Left lung (tissue), 10 donors: ENCODE measurements around the gene SYDE2. TPM values are rescaled to one million over a fixed set of nuclear protein-coding genes. Genes with fewer than 3 reads are reported as not detected.

ENCODE experiments used
- ATAC-seq: fragments of 200-7000 bp; cut with Tn5 transposase; one replicate; pipeline ENCODE4 v1.9.1; 2020; ENCODE audit warnings: moderate library complexity
- DNase-seq, 4 donors: peaks; one replicate each; pipeline ENCODE4 v3.0.0-alpha.2; 2013 to 2020
- H3K27ac ChIP-seq, 2 donors: fragments of 200-600 bp; sonication (generic) in 1 of 2; one replicate each; pipeline versions ENCODE4 v1.5.0 to v1.8.0; 2020 to 2021
- H3K27me3 ChIP-seq, 2 donors: fragments of 200-600 bp; sonication (generic) in 1 of 2; one replicate each; pipeline versions ENCODE4 v1.5.0 to v1.8.0; 2020 to 2021
- H3K36me3 ChIP-seq, 2 donors: fragments of 200-600 bp; sonication (generic) in 1 of 2; one replicate each; pipeline versions ENCODE4 v1.5.0 to v1.8.0; 2020 to 2021
- H3K4me1 ChIP-seq, 2 donors: fragments of 200-600 bp; one replicate each; pipeline ENCODE4 v1.8.0; 2021
- H3K4me3 ChIP-seq, 2 donors: fragments of 200-600 bp; sonication (generic) in 1 of 2; one replicate each; pipeline versions ENCODE4 v1.5.0 to v1.8.0; 2020 to 2021; ENCODE audit warnings: mild to moderate bottlenecking in 1 of 2
- H3K9me3 ChIP-seq, 2 donors: fragments of 200-600 bp; sonication (generic) in 1 of 2; one replicate each; pipeline versions ENCODE4 v1.5.0 to v1.8.0; 2020 to 2021
- CTCF ChIP-seq, 2 donors: fragments of 200-600 bp; sonication (generic) in 1 of 2; IDR thresholded peaks; one replicate each; pipeline versions ENCODE4 v1.5.0 to v1.8.0; 2021; ENCODE audit warnings: antibody characterized with exemption in 2 of 2
- intact Hi-C, 2 donors: fragments of 100-400 bp; cut with DNase I; formaldehyde crosslinking; loops; one replicate each; pipeline versions ENCODE4 v1.11.2 to v1.14.2; 2022
- polyA plus RNA-seq, 6 donors: library from polyadenylated mRNA; unstranded; fragments of 120-200 nt; gene quantifications; one replicate each; pipeline ENCODE4 v1.2.1, GENCODE V29; 2013; ENCODE audit not compliant: insufficient read length in 6 of 6
- total RNA-seq, 2 donors: library from RNA; stranded (reverse); fragmentation: NEBNext Ultra II Directional; extraction: Animal tissue kit (Norgen Biotek cat#: 25700); gene quantifications; one replicate each; pipeline ENCODE4 v1.2.1, GENCODE V29; 2021
- donor health status: DM: no; HTN: yes; CAD: no.
- donor health status: DM: no; HTN: no; CAD: no.

SYDE2 gene
- total and polyA plus RNA-seq, 8 donors: 11.1 to 18.2 (median 14.2) TPM

GRCh38 chr1:85158910-85159309 is 41.9 kb downstream of the SYDE2 start:
- H3K27me3 ChIP-seq: no peaks in the 10 kb centered on the region
- H3K36me3 ChIP-seq: no peaks in the 10 kb centered on the region
- no peak overlapping the region for H3K4me3 ChIP-seq
- intact Hi-C loops: no loop called here
- H3K9me3 ChIP-seq: no peaks in the 10 kb centered on the region
- ATAC-seq: no peak
- TF ChIP-seq CTCF (IDR thresholded peaks at IDR 0.05): no peak
- DNase-seq: no peak
- H3K27ac ChIP-seq: no peak overlapping the region
- H3K4me1 ChIP-seq: peaks cover 0 to under 1% of the 10 kb centered on the region in 2 donors

DNA sequence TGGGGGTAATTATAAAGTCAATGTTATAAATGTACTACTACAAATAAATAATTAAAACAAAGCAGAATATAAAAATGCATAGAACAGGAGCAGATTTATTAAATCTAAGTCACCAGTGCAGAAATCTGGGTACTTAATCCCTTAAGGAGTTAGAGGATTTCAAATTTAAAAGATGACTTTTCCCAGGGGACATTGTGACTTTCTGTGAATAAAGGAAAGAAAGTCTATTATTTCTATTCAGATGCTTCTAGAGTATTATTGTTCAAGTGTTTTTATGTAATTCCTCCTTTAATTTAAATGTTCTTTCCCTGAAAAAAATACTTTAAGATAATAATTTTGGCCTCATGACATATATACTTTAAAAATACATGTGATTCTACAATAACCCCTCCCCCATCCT is 43.4 kb downstream of the SYDE2 start:
- intact Hi-C loops: no loop called here
- DNase-seq: no peak
- H3K9me3 ChIP-seq: no peaks in the 10 kb centered on the region
- H3K4me3 ChIP-seq: no peak overlapping the region
- ATAC-seq: no peak
- TF ChIP-seq CTCF (IDR thresholded peaks at IDR 0.05): no peak
- H3K27me3 ChIP-seq: no peaks in the 10 kb centered on the region
- peaks cover 0 to 3% of the 10 kb centered on the region in 2 donors for H3K4me1 ChIP-seq
- H3K27ac ChIP-seq: no peak overlapping the region
- no peaks in the 10 kb centered on the region for H3K36me3 ChIP-seq

- ATAC-seq (peak; percentile 36), DNase-seq (no peak)
- peaks cover 0 to 3% of the 10 kb centered on the region in 2 donors for H3K4me1 ChIP-seq
- H3K27ac ChIP-seq: no peak overlapping the region
- no peaks in the 10 kb centered on the region for H3K27me3 ChIP-seq
- no peaks in the 10 kb centered on the region for H3K36me3 ChIP-seq
- H3K4me3 ChIP-seq: no peak overlapping the region
- intact Hi-C loops: no loop called here
- no peak for TF ChIP-seq CTCF (IDR thresholded peaks at IDR 0.05)
- no peaks in the 10 kb centered on the region for H3K9me3 ChIP-seq
These were observed 47.5 kb downstream of the SYDE2 start for GRCh38 chr1:85153149-85153891.

DNA sequence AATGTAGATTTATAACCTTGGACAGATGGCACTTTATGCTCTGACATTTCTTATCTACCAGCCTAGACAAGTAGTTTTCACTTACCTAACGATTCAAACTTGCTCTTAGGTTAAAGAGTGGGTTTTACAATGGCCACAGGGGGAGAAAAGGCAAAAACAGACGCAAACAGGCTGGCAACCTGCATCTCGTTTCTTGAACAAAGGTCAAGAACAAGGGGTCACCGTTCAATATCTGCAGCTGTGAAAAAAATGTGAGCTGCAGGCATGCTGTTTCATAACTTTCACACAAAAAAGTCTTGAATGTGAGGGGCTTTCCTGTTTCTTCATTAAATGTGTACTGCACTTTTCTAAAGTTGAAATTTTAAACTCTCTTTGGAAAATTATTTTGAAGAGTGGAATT is 49.4 kb downstream of the SYDE2 start:
- no peak for TF ChIP-seq CTCF (IDR thresholded peaks at IDR 0.05)
- no peaks in the 10 kb centered on the region for H3K27me3 ChIP-seq
- ATAC-seq: no peak
- H3K4me1 ChIP-seq: peaks cover 0 to 3% of the 10 kb centered on the region in 2 donors
- no peaks in the 10 kb centered on the region for H3K36me3 ChIP-seq
- no peak for DNase-seq
- no peak overlapping the region for H3K27ac ChIP-seq
- intact Hi-C loops: no loop called here
- no peak overlapping the region for H3K4me3 ChIP-seq
- no peaks in the 10 kb centered on the region for H3K9me3 ChIP-seq

GRCh38 chr1:85149805-85150204 is 51.0 kb downstream of the SYDE2 start:
- Histone ChIP-seq H3K27ac (no peak overlapping the region), H3K27me3 (no peaks in the 10 kb centered on the region), H3K36me3 (no peaks in the 10 kb centered on the region), H3K4me1 (peaks cover 0 to 3% of the 10 kb centered on the region in 2 donors), H3K4me3 (no peak overlapping the region), H3K9me3 (no peaks in the 10 kb centered on the region)
- ATAC-seq (no peak), DNase-seq (no peak)
- intact Hi-C loops: no loop called here
- no peak for TF ChIP-seq CTCF (IDR thresholded peaks at IDR 0.05)
